ENCODE results near the gene TTLL5. TPM values are rescaled to one million over a fixed set of nuclear protein-coding genes. Genes with fewer than 3 reads are reported as not detected.

Gene TTLL5
- total and polyA plus RNA-seq, 9 of the 15 experiments (the other 6 are each of a cell fraction or from before 2014, with no cell fraction given) = 4.1 to 18.9 (median 12.6) TPM

- TF ChIP-seq JUN (IDR thresholded peaks at IDR 0.05; ENCODE audit: borderline replicate concordance, low read depth, low read length) = no peak
- no peak for TF ChIP-seq JUN (CRISPR knock-in tag; IDR thresholded peaks at IDR 0.05; ENCODE audit: borderline replicate concordance)
- no peak for TF ChIP-seq ZNF561 (CRISPR knock-in tag; conservative IDR thresholded peaks at IDR 0.05)
- TF ChIP-seq, protein P1, sequence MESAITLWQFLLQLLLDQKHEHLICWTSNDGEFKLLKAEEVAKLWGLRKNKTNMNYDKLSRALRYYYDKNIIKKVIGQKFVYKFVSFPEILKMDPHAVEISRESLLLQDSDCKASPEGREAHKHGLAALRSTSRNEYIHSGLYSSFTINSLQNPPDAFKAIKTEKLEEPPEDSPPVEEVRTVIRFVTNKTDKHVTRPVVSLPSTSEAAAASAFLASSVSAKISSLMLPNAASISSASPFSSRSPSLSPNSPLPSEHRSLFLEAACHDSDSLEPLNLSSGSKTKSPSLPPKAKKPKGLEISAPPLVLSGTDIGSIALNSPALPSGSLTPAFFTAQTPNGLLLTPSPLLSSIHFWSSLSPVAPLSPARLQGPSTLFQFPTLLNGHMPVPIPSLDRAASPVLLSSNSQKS (CRISPR knock-in tag; IDR thresholded peaks at IDR 0.05) = no peak
- no peak for TF ChIP-seq FOXP4 (CRISPR knock-in tag; IDR thresholded peaks at IDR 0.05; ENCODE audit: borderline replicate concordance)
- no peak for TF ChIP-seq EWSR1 (IDR thresholded peaks at IDR 0.05; ENCODE audit: borderline replicate concordance, low read depth, partially characterized antibody)
- TF ChIP-seq, protein P2, sequence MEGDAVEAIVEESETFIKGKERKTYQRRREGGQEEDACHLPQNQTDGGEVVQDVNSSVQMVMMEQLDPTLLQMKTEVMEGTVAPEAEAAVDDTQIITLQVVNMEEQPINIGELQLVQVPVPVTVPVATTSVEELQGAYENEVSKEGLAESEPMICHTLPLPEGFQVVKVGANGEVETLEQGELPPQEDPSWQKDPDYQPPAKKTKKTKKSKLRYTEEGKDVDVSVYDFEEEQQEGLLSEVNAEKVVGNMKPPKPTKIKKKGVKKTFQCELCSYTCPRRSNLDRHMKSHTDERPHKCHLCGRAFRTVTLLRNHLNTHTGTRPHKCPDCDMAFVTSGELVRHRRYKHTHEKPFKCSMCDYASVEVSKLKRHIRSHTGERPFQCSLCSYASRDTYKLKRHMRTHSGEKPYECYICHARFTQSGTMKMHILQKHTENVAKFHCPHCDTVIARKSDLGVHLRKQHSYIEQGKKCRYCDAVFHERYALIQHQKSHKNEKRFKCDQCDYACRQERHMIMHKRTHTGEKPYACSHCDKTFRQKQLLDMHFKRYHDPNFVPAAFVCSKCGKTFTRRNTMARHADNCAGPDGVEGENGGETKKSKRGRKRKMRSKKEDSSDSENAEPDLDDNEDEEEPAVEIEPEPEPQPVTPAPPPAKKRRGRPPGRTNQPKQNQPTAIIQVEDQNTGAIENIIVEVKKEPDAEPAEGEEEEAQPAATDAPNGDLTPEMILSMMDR (IDR thresholded peaks at IDR 0.05 in 2 of 3, conservative IDR thresholded peaks at IDR 0.05 in 1 of 3; ENCODE audit: insufficient read depth in 2 of 3, low read depth in 1 of 3, low read length in 3 of 3) = no peak
Measured at GRCh38 chr14:75967866-75968265, 306.8 kb downstream of the TTLL5 start (continued).
